Rectal smooth muscle tissue (tissue), 1 donor: ENCODE results near the gene ZFYVE21.
"Not testable (repeated sequence)": the region's sequence is repeated elsewhere in the genome, so short reads cannot be mapped to it uniquely, and the experiment has no call there.

Experiments
- H3K27ac ChIP-seq: one replicate; pipeline ENCODE4 v1.7.0; 2013; ENCODE audit warnings: low read depth, low read length, inconsistent platforms
- H3K27me3 ChIP-seq: one replicate; pipeline ENCODE4 v1.7.0; 2013; ENCODE audit warnings: low read length; ENCODE audit not compliant: control insufficient read depth, insufficient read depth
- H3K36me3 ChIP-seq: one replicate; pipeline ENCODE4 v1.7.0; 2013; ENCODE audit warnings: low read length; ENCODE audit not compliant: control insufficient read depth, insufficient read depth
- H3K4me1 ChIP-seq: one replicate; pipeline ENCODE4 v1.7.0; 2013; ENCODE audit warnings: low read length; ENCODE audit not compliant: control insufficient read depth, insufficient read depth
- H3K4me3 ChIP-seq: one replicate; pipeline ENCODE4 v1.7.0; 2013; ENCODE audit warnings: low read length
- H3K9ac ChIP-seq: one replicate; pipeline ENCODE4 v1.7.0; 2013; ENCODE audit warnings: low read length

The ZFYVE21 gene

GRCh38 chr14:103776319-103776718, 60.7 kb downstream of the ZFYVE21 start:
- H3K36me3 ChIP-seq, H3K27ac ChIP-seq, H3K4me1 ChIP-seq, H3K4me3 ChIP-seq, H3K9ac ChIP-seq, H3K27me3 ChIP-seq: not testable (repeated sequence)

GRCh38 chr14:103782376-103782775, 66.8 kb downstream of the ZFYVE21 start:
- no peak overlapping the region for H3K4me3 ChIP-seq
- H3K36me3 ChIP-seq, result no peaks in the 10 kb centered on the region
- H3K27ac ChIP-seq, result no peak overlapping the region
- no peaks in the 10 kb centered on the region for H3K4me1 ChIP-seq
- H3K9ac ChIP-seq, result no peak overlapping the region
- H3K27me3 ChIP-seq, result no peaks in the 10 kb centered on the region
